Right lobe of liver (tissue), 4 donors: ENCODE results near the gene CENPC.

Experiments
- CTCF ChIP-seq, 4 donors: fragments of 200-600 bp in 3 of 4; fragments of 450-650 bp in 1 of 4; IDR thresholded peaks; one replicate each; pipeline versions ENCODE4 v1.5.1 to v1.8.0; 2016 to 2022; ENCODE audit warnings: antibody characterized with exemption in 4 of 4, mild to moderate bottlenecking in 2 of 4
- POLR2A ChIP-seq: fragments of 450-650 bp; IDR thresholded peaks from one replicate; pipeline ENCODE4 v1.6.1; 2017; ENCODE audit warnings: antibody characterized with exemption, mild to moderate bottlenecking
- donor health status: DM: no; HTN: no; CAD: no.
- donor health status: DM: no; HTN: no; CAD: no.
- donor health status: DM: no; HTN: yes; CAD: no.

DNA sequence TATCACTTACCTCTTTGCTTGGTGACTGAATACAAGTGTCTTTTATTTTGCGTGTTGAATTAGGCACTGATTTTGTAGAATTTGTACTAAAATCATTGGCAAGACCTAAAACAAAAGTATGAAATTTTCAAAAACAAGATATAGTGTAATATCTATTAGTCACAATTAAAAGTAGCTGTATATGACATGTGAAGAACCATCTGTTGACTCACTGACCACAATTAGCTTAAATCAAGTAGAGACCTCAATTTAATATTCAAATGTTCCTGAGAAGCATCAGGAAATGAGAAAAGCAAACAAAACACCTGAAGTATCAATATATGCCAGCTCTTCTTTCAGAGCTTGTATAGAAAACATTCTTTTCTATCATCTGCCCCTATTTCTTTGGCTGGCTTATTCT is 5.5 kb downstream of the CENPC start:
- TF ChIP-seq CTCF (IDR thresholded peaks at IDR 0.05) (no peak), POLR2A (no peak)
